Measurements from ENCODE around the gene PKIB. TPM values are rescaled to one million over a fixed set of nuclear protein-coding genes. Genes with fewer than 3 reads are reported as not detected.

Gene PKIB
- total RNA-seq, 4 donors from 2014 or later: 0.57 to 13.4 (median 2.4) TPM

DNA sequence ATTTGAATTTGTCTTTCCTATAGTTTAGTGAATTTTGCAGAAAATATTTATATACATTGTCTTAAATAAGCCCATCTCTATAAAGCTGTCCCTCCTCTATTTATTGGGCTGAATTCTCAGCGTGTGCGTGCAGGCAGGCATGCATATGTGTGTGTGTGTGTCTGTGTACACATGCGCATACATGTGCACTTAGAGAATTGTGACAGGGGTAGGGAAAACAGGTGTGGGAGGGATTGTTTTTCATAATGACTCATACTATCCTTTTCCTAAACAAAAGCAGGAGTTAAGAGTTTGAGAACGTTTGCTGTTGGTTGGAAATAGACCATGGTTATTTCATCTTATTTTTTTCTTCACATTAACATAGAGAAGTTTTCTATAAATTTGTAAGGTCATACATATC, 126.0 kb downstream of the PKIB start:
- TF ChIP-seq, protein P1, sequence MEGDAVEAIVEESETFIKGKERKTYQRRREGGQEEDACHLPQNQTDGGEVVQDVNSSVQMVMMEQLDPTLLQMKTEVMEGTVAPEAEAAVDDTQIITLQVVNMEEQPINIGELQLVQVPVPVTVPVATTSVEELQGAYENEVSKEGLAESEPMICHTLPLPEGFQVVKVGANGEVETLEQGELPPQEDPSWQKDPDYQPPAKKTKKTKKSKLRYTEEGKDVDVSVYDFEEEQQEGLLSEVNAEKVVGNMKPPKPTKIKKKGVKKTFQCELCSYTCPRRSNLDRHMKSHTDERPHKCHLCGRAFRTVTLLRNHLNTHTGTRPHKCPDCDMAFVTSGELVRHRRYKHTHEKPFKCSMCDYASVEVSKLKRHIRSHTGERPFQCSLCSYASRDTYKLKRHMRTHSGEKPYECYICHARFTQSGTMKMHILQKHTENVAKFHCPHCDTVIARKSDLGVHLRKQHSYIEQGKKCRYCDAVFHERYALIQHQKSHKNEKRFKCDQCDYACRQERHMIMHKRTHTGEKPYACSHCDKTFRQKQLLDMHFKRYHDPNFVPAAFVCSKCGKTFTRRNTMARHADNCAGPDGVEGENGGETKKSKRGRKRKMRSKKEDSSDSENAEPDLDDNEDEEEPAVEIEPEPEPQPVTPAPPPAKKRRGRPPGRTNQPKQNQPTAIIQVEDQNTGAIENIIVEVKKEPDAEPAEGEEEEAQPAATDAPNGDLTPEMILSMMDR (IDR thresholded peaks at IDR 0.05; ENCODE audit: low read depth): no peak

DNA sequence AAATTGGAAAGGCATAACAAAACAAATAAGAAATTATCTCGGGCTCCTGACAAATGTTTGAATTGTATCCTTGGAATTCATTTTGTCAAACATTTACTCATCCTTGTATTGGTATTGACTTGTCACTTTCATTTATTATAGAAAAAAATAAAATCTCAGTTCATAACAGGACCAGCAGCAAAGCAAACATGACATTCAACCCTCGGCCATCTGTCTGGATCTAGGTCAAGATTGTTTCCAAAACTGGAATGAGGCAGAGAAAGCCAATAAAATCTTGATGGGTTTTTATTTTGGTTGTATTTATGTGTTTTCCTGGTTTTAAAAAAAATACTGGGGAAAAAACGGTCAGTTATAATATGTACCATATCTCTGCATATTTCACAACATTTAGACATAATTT, 126.4 kb downstream of the PKIB start:
- TF ChIP-seq, protein P1 (IDR thresholded peaks at IDR 0.05; ENCODE audit: low read depth): no peak

DNA sequence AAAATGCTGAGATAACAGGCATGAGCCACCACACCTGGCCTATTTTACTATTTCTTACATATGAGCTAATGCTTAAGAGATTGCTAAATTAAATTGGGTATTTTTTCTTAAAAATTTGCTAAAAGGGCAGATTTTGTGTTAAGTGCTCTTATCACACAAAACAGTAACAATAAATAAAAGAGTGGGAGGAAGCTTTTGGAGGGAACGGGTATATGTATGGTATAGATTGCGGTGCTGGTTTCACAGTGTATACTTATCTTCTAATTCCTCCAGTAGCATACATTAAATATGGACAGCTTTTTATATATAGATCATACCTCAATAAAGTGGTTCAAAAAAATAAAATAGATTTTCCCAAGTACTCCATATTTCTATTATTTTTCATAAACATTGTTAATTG, 129.9 kb downstream of the PKIB start:
- TF ChIP-seq, protein P1 (IDR thresholded peaks at IDR 0.05; ENCODE audit: low read depth): no peak

DNA sequence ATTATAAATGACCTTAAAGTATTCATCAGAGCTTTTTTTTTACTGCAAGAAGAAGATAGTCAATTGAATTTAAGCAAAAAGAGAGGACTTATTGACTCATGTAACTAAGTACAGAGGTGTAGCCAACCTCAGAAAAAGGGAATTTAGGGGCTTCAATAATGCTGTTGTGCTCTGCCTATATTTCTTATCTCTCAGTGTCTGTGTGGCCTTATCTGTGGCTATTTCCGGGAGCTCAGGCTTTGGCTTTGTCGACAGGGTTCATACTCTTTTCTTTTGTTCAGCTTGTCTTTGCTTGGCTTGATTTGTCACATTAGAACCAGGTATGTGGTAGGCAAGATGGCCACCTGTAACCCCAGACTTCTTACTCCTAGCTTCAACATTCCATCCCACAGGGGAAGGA, 130.7 kb downstream of the PKIB start:
- TF ChIP-seq, protein P1 (IDR thresholded peaks at IDR 0.05; ENCODE audit: low read depth): no peak

DNA sequence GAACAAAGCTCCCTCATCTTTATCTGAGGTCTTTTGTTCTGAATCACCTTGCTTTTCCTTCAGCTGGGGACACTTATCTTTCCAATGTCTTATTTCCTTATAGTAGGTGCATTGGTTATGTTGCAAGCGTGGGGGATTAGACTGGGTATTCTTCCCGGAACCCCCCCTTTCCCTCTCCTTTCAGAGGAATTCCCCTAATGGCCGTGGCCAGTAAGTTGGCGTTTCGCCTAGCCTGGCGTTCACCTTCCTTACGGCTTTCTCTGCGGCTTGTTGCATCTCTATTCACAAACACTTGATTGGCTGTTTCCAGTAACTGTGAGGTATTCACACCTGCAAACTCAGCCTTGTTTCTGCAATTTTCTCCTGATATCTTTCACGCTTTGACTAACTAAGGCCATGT, 136.5 kb downstream of the PKIB start:
- TF ChIP-seq, protein P1 (IDR thresholded peaks at IDR 0.05; ENCODE audit: low read depth): no peak

DNA sequence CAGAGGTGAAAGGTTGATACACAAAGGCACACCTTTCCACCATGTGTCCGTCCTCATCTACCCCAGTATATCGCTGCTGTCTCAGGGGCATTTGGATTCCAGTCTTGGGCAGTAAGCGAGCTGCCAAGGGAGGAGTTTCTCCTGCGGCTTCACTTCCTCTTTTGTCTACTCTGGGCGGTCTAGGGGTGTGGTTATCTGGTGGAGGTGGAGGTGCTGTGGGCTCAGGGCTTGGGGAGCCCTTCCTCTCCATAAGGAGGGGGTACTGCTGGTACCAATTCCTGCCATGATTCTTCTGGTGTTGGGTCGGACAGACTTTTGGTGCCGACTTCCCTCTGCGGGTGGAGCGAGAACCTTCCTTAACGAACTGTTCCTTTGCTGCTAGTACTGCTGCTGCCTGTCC, 137.4 kb downstream of the PKIB start:
- TF ChIP-seq, protein P1 (IDR thresholded peaks at IDR 0.05; ENCODE audit: low read depth): no peak

DNA sequence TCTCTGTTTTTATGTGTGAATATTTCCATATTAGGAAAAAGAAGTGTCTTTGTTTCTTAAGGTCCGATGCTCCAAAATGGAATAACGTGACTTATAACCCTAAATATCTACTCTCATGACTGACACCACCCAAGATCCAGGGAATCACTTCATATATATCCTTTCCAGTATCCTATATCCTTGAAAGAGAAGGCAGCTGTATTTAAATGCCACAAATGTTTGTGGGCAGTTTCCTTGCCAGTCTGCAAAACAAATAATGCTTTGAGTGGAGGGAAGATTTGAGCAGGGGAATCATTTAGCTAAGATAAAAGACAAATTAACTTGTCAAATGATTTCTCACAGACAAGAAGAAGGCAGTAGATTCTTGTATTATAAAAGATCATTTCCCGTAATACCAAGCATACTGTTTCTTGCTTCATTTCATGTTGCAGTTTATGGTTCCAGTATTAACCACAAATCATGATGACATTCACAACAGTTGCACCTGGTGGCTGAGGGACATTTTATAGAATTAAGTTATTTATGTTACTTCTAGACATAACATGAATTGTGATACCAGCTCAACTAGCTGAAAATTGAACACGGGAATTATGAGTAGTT, 139.3 kb downstream of the PKIB start:
- TF ChIP-seq, protein P1 (IDR thresholded peaks at IDR 0.05; ENCODE audit: low read depth): no peak

All from subcutaneous adipose tissue (tissue), 4 donors.